ENCODE measurements around the gene BOD1.

Gene BOD1

GRCh38 chr5:173575985-173576384, 40.5 kb downstream of the BOD1 start:
- no peak for DNase-seq

DNA sequence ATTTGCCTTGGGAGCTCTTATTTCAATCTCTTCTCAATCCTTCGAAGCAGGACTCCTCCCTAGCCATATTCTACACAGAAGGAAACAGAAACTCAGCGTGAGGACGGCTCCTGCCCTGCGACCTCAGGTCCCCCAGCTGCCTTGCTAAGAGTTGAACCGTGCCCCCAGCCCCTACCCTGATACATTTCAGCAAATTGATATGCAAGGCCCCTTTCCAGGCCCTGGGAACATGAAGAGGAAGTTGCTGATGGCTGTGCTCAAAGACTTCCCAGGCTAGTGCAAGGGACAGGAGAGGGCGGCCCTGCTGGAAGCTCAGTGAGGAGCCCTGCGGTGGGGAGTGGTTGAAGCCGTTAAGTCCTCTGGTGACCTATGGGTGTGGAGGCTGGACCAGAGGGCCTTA, 41.5 kb downstream of the BOD1 start:
- DNase-seq = no peak

DNA sequence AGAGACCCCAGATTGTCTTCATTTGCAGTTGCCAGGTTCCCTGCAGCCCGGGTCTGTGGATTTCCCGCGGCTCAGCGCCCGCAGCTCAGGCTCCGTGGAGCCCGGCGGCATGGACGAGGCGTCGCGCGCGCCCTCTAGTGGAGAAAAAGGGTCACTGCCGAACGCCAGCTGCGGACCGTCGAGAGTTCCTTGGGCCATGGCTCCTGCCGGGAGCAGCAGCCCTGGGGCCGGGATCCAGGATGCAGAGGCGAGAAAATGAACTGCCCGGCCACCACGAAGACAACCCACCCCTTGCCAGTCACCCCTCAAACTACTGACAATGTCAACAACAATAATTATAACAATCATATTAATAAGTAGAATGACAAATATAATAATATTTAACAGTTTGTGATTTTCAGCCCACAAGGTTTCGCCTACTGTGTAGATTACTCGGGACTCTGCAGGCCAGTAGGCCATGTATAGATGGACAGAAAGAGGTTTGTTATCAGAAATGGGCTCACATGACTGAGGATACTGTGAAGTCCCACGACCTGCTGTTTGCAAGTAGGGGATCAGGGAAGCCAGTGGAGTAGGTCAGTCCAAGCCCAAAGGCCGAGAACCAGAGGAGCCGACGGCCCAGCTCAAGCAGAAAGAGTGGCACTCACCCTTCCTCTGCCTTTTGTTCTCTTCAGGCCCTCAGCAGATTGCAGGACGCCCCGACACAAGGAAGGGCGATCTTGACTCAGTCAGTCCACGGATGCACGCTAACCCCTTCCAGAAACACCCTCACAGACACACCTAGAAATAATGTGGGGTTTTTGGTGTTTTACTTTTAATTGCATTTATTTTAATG, 43.1 kb downstream of the BOD1 start:
- DNase-seq = peak; percentile 14 to 57 (median 41)

GRCh38 chr5:173572431-173573125, 43.9 kb downstream of the BOD1 start:
- no peak for DNase-seq

- DNase-seq = no peak
Observed at GRCh38 chr5:173570321-173571090, 45.9 kb downstream of the BOD1 start.

DNA sequence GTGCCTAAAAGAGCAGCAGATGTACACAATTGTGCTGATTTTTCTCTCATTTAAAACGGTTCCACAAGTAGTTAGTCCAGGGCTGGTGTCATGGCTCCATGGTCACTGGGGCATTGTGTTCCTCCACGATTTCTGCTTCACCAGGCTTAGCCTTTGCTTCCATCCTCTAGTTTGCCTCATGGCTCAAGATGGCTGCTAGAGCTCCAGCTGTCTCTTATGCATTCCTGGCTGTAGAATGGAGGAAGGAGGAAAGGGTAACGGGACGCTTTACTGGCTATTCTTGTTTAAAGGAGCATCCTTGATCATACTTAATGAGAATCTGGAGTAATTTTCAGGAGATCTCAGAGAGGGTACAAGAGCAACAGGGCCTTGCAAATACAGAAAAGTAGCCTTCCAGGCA, 47.7 kb downstream of the BOD1 start:
- DNase-seq = no peak

DNA sequence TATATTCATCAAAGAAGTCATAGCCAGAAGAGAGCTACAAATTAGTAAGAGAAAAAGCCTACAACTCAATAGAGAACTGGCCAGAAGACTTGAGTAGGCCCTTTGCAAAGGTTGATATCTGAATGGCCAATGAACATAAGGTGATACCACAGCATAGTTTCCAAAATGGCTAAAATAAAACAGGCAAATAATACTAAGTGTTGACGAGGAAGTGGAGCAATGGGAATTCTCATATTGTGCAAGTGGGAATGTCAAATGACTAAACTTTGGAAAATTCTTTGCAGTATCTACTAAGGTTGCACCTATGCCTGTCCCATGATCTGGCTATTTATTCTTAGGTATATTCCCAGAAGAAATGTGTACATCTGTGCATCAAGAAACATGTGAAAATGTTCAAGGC, 48.3 kb downstream of the BOD1 start:
- DNase-seq = no peak

DNA sequence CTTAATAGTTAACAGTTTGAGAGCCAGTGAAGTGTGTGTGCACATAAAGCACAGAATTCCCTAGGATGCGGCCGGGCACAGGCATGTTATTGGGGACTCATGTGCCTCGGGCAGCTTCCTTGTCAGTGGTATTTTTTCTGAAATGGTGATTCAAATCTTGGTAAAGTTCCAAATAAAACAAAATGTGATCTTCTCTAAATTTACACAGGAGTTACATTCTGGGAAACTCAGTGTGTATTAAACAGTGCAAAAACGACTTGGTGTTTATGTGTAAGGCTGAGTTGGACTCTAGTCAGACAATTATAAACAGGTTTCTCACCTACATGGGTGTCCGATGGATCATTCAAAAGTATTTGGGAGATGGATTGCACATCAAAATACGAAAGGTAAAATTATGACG, 48.9 kb downstream of the BOD1 start:
- no peak for DNase-seq

DNA sequence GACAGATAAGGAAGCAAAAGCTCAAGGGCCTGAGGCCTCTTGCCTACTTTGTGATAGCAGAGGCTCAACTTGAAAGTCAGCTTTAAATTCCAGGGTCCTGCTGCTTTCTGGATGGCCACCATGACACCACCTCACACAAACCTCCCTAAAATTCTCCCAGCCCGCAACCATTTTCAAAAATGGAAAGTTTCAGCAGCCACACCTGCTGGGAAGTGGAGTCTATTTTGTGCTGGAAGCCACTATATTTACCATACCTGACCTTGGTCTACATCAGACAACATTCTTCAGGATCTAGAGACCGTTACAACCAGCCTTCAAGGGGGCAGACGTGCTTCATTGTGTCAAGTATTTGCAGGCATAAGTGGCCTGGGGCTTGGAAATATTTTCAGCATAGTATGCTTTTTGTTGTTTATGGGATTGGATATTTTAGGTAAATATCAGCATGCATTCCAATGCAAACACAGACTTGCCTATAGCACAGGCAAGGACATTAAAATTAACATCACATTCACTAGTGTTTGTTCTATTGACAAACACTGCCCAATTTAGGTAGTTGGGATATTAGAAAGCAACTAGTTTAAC, 50.9 kb downstream of the BOD1 start:
- no peak for DNase-seq

GRCh38 chr5:173564106-173564505, 52.3 kb downstream of the BOD1 start:
- no peak for DNase-seq

- no peak for DNase-seq
Observed at GRCh38 chr5:173563246-173563645, 53.2 kb downstream of the BOD1 start.

- DNase-seq = no peak
Observed at GRCh38 chr5:173562451-173562850, 54.0 kb downstream of the BOD1 start.

All from stimulated activated naive CD4-positive, alpha-beta T cell (primary cell).